Stimulated activated naive CD8-positive, alpha-beta T cell treated with anti-CD3 and anti-CD28 coated beads, Interleukin-15, amount 100 ng/mL, for 72 hours (primary cell): ENCODE results near the gene CFAP53.
"Not testable (repeated sequence)": the region's sequence is repeated elsewhere in the genome, so short reads cannot be mapped to it uniquely, and the experiment has no call there.

Source experiments
- ATAC-seq: fragments of 150-1000 bp; cut with Tn5 transposase; 2 replicates; pipeline ENCODE4 v1.10.0; 2021; ENCODE audit warnings: mild to moderate bottlenecking, moderate library complexity
- DNase-seq, 2 donors: peaks; one replicate each; pipeline ENCODE4 v3.0.0; 2021 to 2022
- H3K27ac Mint-ChIP-seq, 2 donors: one replicate each; pipeline ENCODE4 v1.8.0; 2022; ENCODE audit warnings: mild to moderate bottlenecking in 2 of 2, mixed read lengths in 2 of 2, moderate library complexity in 2 of 2
- H3K27me3 Mint-ChIP-seq: one replicate; pipeline ENCODE4 v1.8.0; 2022; ENCODE audit warnings: mixed read lengths
- H3K4me1 Mint-ChIP-seq: one replicate; pipeline ENCODE4 v1.8.0; 2022; ENCODE audit warnings: mild to moderate bottlenecking, mixed read lengths
- H3K4me3 Mint-ChIP-seq, 2 donors: one replicate each; pipeline ENCODE4 v1.8.0; 2022; ENCODE audit warnings: mild to moderate bottlenecking in 2 of 2, mixed read lengths in 2 of 2, moderate library complexity in 1 of 2
- H3K9me3 Mint-ChIP-seq, 2 donors: one replicate each; pipeline ENCODE4 v1.8.0; 2022; ENCODE audit warnings: mixed read lengths in 2 of 2

CFAP53 gene

GRCh38 chr18:50266248-50266704, at the start of gene CFAP53:
Gene CFAP53, minus strand, starts transcription at chr18:50266495. Its CDS starts 91 bp downstream, at chr18:50266404.
- Mint-ChIP-seq H3K27ac (peak within 1 kb of the TSS; percentile 81 to 97), H3K9me3 (no peaks in the 10 kb centered on the region), H3K27me3 (no peaks in the 10 kb centered on the region), H3K4me1 (peaks cover 33% of the 10 kb centered on the region), H3K4me3 (peak within 1 kb of the TSS; percentile 79 to 86)
- peak; percentile 80 to 90 for DNase-seq
- ATAC-seq: peak; percentile 93

DNA sequence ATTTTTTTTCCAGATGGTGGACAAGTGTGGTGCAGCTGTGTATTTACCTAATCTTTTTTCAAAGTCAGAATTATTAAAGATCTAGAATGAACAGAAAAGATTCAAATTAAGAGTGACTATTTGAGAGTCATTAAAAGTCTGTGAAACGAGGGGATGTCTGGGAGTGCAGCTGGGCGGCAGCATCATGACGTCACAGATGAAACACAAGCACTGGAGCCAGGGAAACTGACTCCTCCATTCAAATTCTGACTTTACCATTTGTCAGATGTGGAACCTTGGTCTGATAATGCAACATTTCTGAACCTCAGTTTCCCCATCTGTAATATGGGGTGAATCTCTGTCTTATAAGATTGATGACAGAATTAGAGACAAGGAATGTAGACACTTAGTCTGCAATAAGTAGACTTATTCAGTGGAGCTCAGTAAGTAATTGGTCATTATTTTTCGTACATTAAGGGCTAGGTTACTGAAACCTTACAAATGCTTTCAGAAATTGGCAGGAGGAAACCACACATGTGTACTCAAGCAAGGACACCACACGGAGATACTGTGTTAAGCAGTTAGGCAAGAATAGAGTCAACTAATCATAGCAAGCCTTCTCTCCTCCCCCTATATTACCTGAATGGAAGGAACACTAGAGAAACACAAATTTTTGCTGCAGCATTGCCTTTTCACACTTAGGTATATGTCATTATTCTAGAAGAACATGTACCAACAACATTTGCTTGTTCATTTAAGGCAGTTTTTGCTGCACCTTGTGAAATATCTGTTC, 49.0 kb upstream of the CFAP53 start:
- Mint-ChIP-seq H3K27me3 (no peaks in the 10 kb centered on the region), H3K9me3 (no peaks in the 10 kb centered on the region), H3K4me1 (peaks cover 5% of the 10 kb centered on the region), H3K4me3 (no peak overlapping the region), H3K27ac (no peak overlapping the region)
- no peak for ATAC-seq
- no peak for DNase-seq

DNA sequence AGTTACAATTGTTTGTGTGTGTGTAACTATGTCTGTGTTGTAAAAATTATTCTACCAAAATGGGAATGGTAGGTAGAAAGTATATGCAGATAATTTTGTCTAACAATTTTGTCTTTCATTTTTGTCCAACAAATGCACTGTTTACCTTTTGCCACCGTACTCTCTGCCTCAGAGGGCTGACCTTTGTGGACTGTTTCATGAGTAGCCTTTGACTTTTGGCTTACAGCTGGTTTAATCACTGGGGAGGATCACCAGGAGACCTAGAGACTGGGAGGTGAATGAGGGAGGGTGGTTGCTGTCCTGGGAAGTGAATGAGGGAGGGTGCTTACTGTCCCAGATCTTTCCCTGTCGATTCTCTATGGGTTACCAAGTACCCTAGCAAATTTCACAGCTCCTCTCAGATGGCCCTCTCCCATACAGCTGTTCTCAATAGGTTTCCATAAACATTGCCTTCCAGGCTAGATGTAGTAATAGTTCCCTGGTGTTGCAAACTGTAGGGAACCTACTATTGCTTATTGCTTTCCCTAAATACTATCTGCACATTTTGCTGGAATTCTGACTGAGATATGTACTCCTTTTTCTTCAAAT, 47.7 kb upstream of the CFAP53 start:
- Mint-ChIP-seq H3K27ac (no peak overlapping the region), H3K4me1 (no peaks in the 10 kb centered on the region), H3K27me3 (no peaks in the 10 kb centered on the region), H3K9me3 (no peaks in the 10 kb centered on the region), H3K4me3 (no peak overlapping the region)
- no peak for ATAC-seq
- DNase-seq: no peak

- DNase-seq: no peak
- Mint-ChIP-seq H3K4me3 (no peak overlapping the region), H3K27ac (no peak overlapping the region), H3K9me3 (no peaks in the 10 kb centered on the region), H3K4me1 (peaks cover 7% of the 10 kb centered on the region), H3K27me3 (no peaks in the 10 kb centered on the region)
- ATAC-seq: no peak
Measured at GRCh38 chr18:50313031-50313607, 46.8 kb upstream of the CFAP53 start.

GRCh38 chr18:50312296-50313030, 46.2 kb upstream of the CFAP53 start:
- H3K4me3 Mint-ChIP-seq: no peak overlapping the region
- no peaks in the 10 kb centered on the region for H3K27me3 Mint-ChIP-seq
- H3K4me1 Mint-ChIP-seq: peaks cover 13% of the 10 kb centered on the region
- DNase-seq (no peak), ATAC-seq (no peak)
- peak overlapping the region in 1 of 2 donors; percentile 9 for H3K27ac Mint-ChIP-seq
- no peaks in the 10 kb centered on the region for H3K9me3 Mint-ChIP-seq

DNA sequence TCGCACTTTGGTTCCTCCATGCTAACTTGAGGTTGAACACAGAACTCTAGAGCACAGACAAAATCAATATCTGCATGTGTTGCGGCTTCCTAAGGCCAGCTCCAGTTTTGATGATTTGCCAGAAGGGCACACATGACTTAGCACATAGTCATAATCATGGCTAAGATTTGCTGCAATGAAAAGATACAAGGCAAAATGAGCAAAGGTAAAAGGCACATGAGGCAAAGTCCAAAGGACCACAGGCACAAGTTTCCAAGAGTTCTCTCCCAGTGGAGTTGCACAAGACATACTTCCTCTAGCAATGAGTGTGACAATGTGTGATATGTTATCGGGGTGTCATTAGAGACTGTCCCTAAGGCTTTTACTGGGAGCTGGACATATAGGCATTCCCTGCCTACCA, 45.4 kb upstream of the CFAP53 start:
- DNase-seq: no peak
- H3K4me3 Mint-ChIP-seq: no peak overlapping the region
- peaks cover 21% of the 10 kb centered on the region for H3K4me1 Mint-ChIP-seq
- no peaks in the 10 kb centered on the region for H3K9me3 Mint-ChIP-seq
- ATAC-seq: no peak
- no peak overlapping the region for H3K27ac Mint-ChIP-seq
- H3K27me3 Mint-ChIP-seq: no peaks in the 10 kb centered on the region

- no peaks in the 10 kb centered on the region for H3K9me3 Mint-ChIP-seq
- peaks cover 21% of the 10 kb centered on the region for H3K4me1 Mint-ChIP-seq
- DNase-seq (no peak), ATAC-seq (no peak)
- no peaks in the 10 kb centered on the region for H3K27me3 Mint-ChIP-seq
- H3K4me3 Mint-ChIP-seq: no peak overlapping the region
- H3K27ac Mint-ChIP-seq: no peak overlapping the region
Measured at GRCh38 chr18:50310080-50310479, 43.8 kb upstream of the CFAP53 start.

DNA sequence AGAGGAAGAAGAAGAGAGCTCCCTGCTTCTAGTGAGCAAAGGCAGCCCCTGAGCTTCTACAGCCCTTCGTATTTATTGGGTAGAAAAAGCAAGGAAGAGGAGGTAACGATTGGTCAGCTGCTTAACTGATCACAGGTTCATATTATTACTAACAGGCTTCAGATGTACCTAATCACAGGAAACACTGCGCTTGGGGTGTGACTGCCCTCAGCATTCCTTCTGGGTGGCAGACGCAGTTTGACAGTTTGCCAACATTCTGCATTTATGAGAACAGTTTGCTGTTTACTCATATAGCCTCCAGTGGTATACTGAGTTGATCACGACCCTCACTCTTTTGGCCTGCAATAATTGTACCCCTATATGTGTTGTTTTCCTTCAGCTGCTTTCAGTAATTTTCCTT, 42.6 kb upstream of the CFAP53 start:
- H3K9me3 Mint-ChIP-seq, H3K27ac Mint-ChIP-seq, DNase-seq, ATAC-seq, H3K27me3 Mint-ChIP-seq, H3K4me3 Mint-ChIP-seq: not testable (repeated sequence)
- peaks cover 21% of the 10 kb centered on the region for H3K4me1 Mint-ChIP-seq

- Mint-ChIP-seq H3K4me1 (peaks cover 21% of the 10 kb centered on the region), H3K9me3 (no peaks in the 10 kb centered on the region), H3K4me3 (peak overlapping the region; percentile 88 to 92), H3K27ac (peak overlapping the region in 1 of 2 donors; percentile 82), H3K27me3 (peaks cover 11% of the 10 kb centered on the region)
- ATAC-seq (peak; percentile 100), DNase-seq (peak; percentile 79 to 89)
Measured at GRCh38 chr18:50307738-50308470, 41.6 kb upstream of the CFAP53 start.

GRCh38 chr18:50307400-50307737, 41.1 kb upstream of the CFAP53 start:
- Mint-ChIP-seq H3K27me3 (peaks cover 11% of the 10 kb centered on the region), H3K4me3 (peak overlapping the region; percentile 88 to 92), H3K27ac (peak overlapping the region in 1 of 2 donors; percentile 82), H3K4me1 (peaks cover 21% of the 10 kb centered on the region), H3K9me3 (no peaks in the 10 kb centered on the region)
- no peak for DNase-seq
- peak; percentile 40 for ATAC-seq

GRCh38 chr18:50306944-50307343, 40.6 kb upstream of the CFAP53 start:
- no peak overlapping the region for H3K27ac Mint-ChIP-seq
- no peaks in the 10 kb centered on the region for H3K9me3 Mint-ChIP-seq
- DNase-seq (no peak), ATAC-seq (no peak)
- peaks cover 11% of the 10 kb centered on the region for H3K27me3 Mint-ChIP-seq
- peak overlapping the region; percentile 88 to 92 for H3K4me3 Mint-ChIP-seq
- peaks cover 21% of the 10 kb centered on the region for H3K4me1 Mint-ChIP-seq

DNA sequence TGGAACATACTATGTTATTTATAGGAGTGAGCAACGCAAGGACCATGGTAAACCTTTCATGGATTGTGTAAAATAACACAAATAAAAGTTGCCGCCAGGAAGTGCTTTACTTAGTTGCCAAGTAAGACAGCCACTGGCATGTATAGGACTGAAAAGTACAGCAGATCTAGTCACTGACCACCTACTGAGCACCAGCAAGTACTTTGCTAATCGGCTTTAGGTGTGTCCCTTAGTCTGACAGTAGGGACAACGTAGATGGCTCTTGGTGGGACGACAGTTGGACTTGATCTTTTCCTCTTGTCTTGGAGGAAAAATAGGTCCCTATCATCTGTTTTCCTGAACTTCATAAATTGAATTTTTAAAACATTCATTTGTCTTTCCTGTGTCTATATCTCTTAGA, 34.8 kb upstream of the CFAP53 start:
- DNase-seq (no peak), ATAC-seq (no peak)
- H3K27me3 Mint-ChIP-seq: peaks cover 42% of the 10 kb centered on the region
- H3K27ac Mint-ChIP-seq: no peak overlapping the region
- peaks cover 15% of the 10 kb centered on the region for H3K4me1 Mint-ChIP-seq
- H3K4me3 Mint-ChIP-seq: no peak overlapping the region
- H3K9me3 Mint-ChIP-seq: no peaks in the 10 kb centered on the region

DNA sequence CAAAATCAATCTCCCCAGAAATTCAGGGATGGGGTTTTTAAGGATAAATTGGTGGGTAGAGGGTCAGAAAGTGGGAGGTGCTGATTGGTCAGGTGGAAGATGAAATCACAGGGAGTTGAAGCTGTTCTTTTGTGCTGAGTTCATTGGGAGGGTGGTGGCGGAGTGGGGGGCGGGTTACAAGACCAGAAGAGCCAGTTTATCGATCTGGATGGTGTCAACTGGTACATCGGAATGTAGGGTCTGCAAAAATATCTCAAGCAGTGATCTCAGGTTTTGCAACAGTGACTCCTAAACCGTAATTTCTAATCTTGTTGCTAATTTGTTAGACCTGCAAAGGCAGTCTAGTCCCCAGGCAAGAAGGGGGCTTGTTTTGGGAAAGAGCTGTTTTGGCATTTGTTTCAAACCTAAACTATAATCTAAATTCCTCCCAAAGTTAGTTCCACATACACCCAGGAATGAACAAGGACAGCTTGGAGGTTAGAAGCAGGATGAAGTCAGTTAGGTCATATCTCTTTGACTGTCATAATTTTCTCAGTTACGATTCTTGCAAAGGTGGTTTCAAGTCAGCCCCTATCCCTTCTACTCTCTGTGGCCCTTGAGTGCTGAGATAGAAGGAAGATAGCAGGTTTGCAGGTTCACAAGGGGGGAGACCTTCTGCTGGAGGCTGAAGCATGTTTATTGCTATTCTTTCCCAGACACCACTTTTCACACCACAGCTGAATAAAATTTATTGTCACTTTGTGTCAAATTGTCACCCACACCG, 33.5 kb upstream of the CFAP53 start:
- H3K4me3 Mint-ChIP-seq: no peak overlapping the region
- peaks cover 42% of the 10 kb centered on the region for H3K27me3 Mint-ChIP-seq
- peaks cover 15% of the 10 kb centered on the region for H3K4me1 Mint-ChIP-seq
- no peak for DNase-seq
- no peaks in the 10 kb centered on the region for H3K9me3 Mint-ChIP-seq
- no peak for ATAC-seq
- no peak overlapping the region for H3K27ac Mint-ChIP-seq

GRCh38 chr18:50298443-50299284, 32.4 kb upstream of the CFAP53 start:
- H3K27me3 Mint-ChIP-seq: peaks cover 32% of the 10 kb centered on the region
- no peaks in the 10 kb centered on the region for H3K9me3 Mint-ChIP-seq
- DNase-seq (no peak), ATAC-seq (peak; percentile 27)
- peaks cover 15% of the 10 kb centered on the region for H3K4me1 Mint-ChIP-seq
- H3K27ac Mint-ChIP-seq: no peak overlapping the region
- H3K4me3 Mint-ChIP-seq: peak overlapping the region; percentile 76 to 77
